ENCODE results near the gene RAD18. TPM values are rescaled to one million over a fixed set of nuclear protein-coding genes. Genes with fewer than 3 reads are reported as not detected.

The RAD18 gene
- total and polyA plus RNA-seq, 8 donors: 1.4 to 87.9 (median 4.6) TPM

DNA sequence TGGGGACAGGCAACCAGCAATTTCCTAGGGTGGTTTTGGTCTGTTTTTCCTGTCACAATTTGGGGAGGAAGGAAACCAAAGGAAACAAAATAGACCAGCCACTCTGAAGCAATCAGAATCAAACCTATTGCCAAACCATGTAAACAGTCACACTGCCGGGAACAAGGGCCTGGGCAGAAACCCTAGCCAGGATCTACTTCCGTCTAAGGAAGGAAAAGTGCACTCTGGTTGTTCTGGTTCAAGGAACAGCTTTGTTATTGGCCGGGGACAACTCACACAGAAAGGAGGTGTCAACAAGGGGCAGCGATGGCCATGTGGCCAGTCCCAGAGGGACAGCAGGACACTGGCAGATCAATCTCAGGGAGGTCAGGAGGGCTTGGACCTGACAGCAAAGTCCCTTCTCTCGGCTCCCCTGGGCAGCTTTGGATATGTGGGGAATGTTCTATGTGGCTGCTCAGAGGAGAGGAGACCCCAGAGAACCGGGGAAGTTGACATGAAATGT is 17.5 kb upstream of the RAD18 start:
- Histone ChIP-seq H3K27me3 (peaks cover 0 to 25% (median 0%) of the 10 kb centered on the region in 3 donors), H3K27ac (no peak overlapping the region), H3K9me3 (peaks cover 0 to 12% (median 8%) of the 10 kb centered on the region in 4 donors), H3K4me1 (peaks cover 0 to 4% (median 0%) of the 10 kb centered on the region in 4 donors), H3K4me3 (no peak overlapping the region), H3K36me3 (no peaks in the 10 kb centered on the region)
- WGBS, 5 donors: 29 to 53% (median 49%) methylated on average over 5 to 6 of the region's 6 CpGs
- intact Hi-C loops (cut with DNase I; ENCODE audit: low total_unique reads): no loop called here
- DNase-seq: no peak
- TF ChIP-seq, protein P1, sequence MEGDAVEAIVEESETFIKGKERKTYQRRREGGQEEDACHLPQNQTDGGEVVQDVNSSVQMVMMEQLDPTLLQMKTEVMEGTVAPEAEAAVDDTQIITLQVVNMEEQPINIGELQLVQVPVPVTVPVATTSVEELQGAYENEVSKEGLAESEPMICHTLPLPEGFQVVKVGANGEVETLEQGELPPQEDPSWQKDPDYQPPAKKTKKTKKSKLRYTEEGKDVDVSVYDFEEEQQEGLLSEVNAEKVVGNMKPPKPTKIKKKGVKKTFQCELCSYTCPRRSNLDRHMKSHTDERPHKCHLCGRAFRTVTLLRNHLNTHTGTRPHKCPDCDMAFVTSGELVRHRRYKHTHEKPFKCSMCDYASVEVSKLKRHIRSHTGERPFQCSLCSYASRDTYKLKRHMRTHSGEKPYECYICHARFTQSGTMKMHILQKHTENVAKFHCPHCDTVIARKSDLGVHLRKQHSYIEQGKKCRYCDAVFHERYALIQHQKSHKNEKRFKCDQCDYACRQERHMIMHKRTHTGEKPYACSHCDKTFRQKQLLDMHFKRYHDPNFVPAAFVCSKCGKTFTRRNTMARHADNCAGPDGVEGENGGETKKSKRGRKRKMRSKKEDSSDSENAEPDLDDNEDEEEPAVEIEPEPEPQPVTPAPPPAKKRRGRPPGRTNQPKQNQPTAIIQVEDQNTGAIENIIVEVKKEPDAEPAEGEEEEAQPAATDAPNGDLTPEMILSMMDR (IDR thresholded peaks at IDR 0.05): no peak
- TF ChIP-seq POLR2AphosphoS5 (IDR thresholded peaks at IDR 0.05) (no peak), EP300 (IDR thresholded peaks at IDR 0.05) (no peak)

DNA sequence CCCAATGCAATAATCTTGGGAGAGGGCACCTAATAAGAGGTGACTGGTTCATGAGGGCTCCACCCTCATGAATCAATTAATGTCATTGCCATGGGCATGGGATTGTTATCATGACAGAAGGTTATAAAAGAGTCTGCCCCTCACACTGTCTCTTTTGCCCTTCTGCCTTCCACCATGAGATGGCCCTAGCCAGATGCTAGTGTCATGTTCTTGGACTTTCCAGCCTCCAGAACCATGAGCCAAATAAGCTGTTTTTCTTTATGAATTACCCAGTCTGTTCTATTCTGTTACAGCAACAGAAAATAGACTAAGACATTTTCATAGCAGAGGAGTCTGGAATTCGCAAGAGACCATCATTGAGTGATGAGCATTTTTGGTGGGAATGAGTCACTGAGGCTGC is 16.0 kb upstream of the RAD18 start:
- H3K9me3 ChIP-seq: peaks cover 0 to 12% (median 8%) of the 10 kb centered on the region in 4 donors
- H3K27me3 ChIP-seq: peaks cover 0 to 34% (median 0%) of the 10 kb centered on the region in 3 donors
- no peak for DNase-seq
- TF ChIP-seq, protein P1 (IDR thresholded peaks at IDR 0.05): no peak
- TF ChIP-seq POLR2A (IDR thresholded peaks at IDR 0.05) (no peak), POLR2AphosphoS5 (IDR thresholded peaks at IDR 0.05) (no peak), EP300 (IDR thresholded peaks at IDR 0.05) (no peak)
- peaks cover 0 to 4% (median 0%) of the 10 kb centered on the region in 4 donors for H3K4me1 ChIP-seq
- H3K36me3 ChIP-seq: no peaks in the 10 kb centered on the region
- 90 to 100% (median 95%) methylated on average over 1 of the region's 1 CpG for WGBS, 5 donors
- intact Hi-C loops (cut with DNase I; ENCODE audit: low total_unique reads): no loop called here
- no peak overlapping the region for H3K4me3 ChIP-seq
- no peak overlapping the region for H3K27ac ChIP-seq

- intact Hi-C loops (cut with DNase I; ENCODE audit: low total_unique reads): no loop called here
- no peaks in the 10 kb centered on the region for H3K36me3 ChIP-seq
- TF ChIP-seq EP300 (IDR thresholded peaks at IDR 0.05) (no peak), POLR2A (IDR thresholded peaks at IDR 0.05) (no peak), POLR2AphosphoS5 (IDR thresholded peaks at IDR 0.05) (no peak)
- TF ChIP-seq, protein P1 (IDR thresholded peaks at IDR 0.05): no peak
These were observed 15.3 kb upstream of the RAD18 start for GRCh38 chr3:8978551-8978950.

DNA sequence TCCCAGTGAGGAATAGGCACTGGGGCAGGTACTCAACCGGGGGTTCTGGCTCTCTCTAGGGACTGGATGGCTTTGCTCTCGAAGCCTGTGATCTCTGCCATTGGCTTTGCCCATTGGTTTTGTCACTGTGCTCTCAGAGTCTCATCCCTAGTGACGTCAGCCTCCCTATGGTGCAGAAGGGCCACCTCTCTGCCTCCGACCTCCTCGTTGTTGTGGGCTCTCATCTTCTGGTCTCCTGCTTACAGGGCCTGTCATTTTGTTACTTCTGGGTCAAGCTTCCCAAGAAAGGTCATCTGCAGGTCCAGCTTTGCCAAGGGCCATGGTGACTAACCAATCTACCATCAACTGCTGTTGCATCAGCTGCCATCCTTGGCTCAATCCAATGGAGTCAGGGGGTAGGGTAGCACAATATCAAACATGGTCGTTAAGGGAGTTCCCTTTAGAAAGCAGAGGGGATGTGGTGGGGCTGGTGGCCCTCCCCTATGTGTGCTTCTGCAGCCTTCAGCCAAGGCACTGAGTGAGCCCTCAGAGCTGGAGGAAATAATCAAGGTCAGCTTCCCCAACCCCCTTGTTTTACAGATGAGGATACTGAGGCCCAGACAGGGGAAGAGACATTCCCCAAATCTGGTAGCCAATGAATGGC is 13.4 kb upstream of the RAD18 start:
- Histone ChIP-seq H3K27me3 (peaks cover 0 to 34% (median 0%) of the 10 kb centered on the region in 3 donors), H3K36me3 (no peaks in the 10 kb centered on the region), H3K4me3 (no peak overlapping the region), H3K4me1 (peaks cover 0 to 4% (median 0%) of the 10 kb centered on the region in 4 donors), H3K27ac (no peak overlapping the region), H3K9me3 (peaks cover 0 to 12% (median 8%) of the 10 kb centered on the region in 4 donors)
- TF ChIP-seq POLR2A (IDR thresholded peaks at IDR 0.05) (no peak), POLR2AphosphoS5 (IDR thresholded peaks at IDR 0.05) (no peak)
- intact Hi-C loops (cut with DNase I; ENCODE audit: low total_unique reads): no loop called here
- WGBS, 5 donors: 73 to 91% (median 83%) methylated on average over 5 to 6 of the region's 6 CpGs
- no peak for DNase-seq

More at GRCh38 chr3:8978551-8978950, 15.3 kb upstream of the RAD18 start:
- H3K4me3 ChIP-seq: no peak overlapping the region
- H3K4me1 ChIP-seq: peaks cover 0 to 4% (median 0%) of the 10 kb centered on the region in 4 donors
- no peak for DNase-seq
- H3K27me3 ChIP-seq: peaks cover 0 to 34% (median 0%) of the 10 kb centered on the region in 3 donors
- H3K9me3 ChIP-seq: peaks cover 0 to 12% (median 8%) of the 10 kb centered on the region in 4 donors
- H3K27ac ChIP-seq: no peak overlapping the region
- 44 to 79% (median 70%) methylated on average over 3 of the region's 3 CpGs for WGBS, 5 donors
